Progenitor cell of endocrine pancreas (in vitro differentiated cells): Measurements from ENCODE around the gene GSG1L. TPM values are rescaled to one million over a fixed set of nuclear protein-coding genes. Genes with fewer than 3 reads are reported as not detected.

Experiments used
- DNase-seq: peaks from one replicate; pipeline ENCODE4 v3.0.0; 2021; ENCODE audit warnings: low spot score; ENCODE audit not compliant: unreplicated experiment
- H3K27ac Mint-ChIP-seq: 2 replicates; pipeline ENCODE4 v1.8.0; 2021; ENCODE audit warnings: mild to moderate bottlenecking, moderate library complexity, mixed read lengths
- H3K27me3 Mint-ChIP-seq: 2 replicates; pipeline ENCODE4 v1.8.0; 2021; ENCODE audit warnings: mixed read lengths
- H3K36me3 Mint-ChIP-seq: 2 replicates; pipeline ENCODE4 v1.8.0; 2022; ENCODE audit warnings: mixed read lengths; ENCODE audit not compliant: insufficient read depth
- H3K4me1 Mint-ChIP-seq: 2 replicates; pipeline ENCODE4 v1.8.0; 2021; ENCODE audit warnings: low read depth, mixed read lengths
- H3K4me3 Mint-ChIP-seq: 2 replicates; pipeline ENCODE4 v1.8.0; 2021; ENCODE audit warnings: low read depth, mild to moderate bottlenecking, moderate library complexity, mixed read lengths
- H3K9me3 Mint-ChIP-seq: 2 replicates; pipeline ENCODE4 v1.8.0; 2021; ENCODE audit warnings: low read depth, mixed read lengths
- total RNA-seq: library from RNA; stranded (reverse); gene quantifications from 2 replicates; pipeline ENCODE4 v1.2.1, GENCODE V29; 2021
- TF ChIP-seq, protein P1 (sequence below): fragments of 200-600 bp; sonication (generic); IDR thresholded peaks from one replicate; pipeline ENCODE4 v1.5.0; 2021; ENCODE audit warnings: antibody characterized with exemption, mild to moderate bottlenecking; ENCODE audit not compliant: unreplicated experiment

Gene GSG1L
- total RNA-seq, 1 donor from 2014 or later = 0.17 TPM

DNA sequence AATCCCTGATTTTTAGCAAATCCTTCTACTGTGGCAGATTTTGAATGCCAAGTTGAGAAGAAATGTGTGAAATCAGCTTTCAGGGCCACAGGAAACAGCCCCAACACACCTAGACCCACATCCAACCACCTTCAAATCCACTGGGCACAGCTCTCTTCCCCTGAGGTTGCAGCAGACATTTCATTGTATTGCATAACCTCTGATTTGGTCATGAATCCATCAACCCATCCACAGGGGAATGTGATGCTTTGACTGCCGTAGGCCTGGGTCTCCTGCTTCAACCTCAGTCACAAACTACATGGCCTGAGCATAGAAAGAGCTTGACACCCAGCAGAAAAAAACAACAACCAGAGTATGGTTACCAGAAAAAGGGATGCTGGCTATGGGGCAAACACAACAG is 145.6 kb downstream of the GSG1L start:
- Mint-ChIP-seq H3K27ac (no peak overlapping the region), H3K27me3 (peaks cover 42% of the 10 kb centered on the region), H3K4me1 (no peaks in the 10 kb centered on the region), H3K9me3 (no peaks in the 10 kb centered on the region), H3K4me3 (no peak overlapping the region), H3K36me3 (no peaks in the 10 kb centered on the region)
- TF ChIP-seq, protein P1, sequence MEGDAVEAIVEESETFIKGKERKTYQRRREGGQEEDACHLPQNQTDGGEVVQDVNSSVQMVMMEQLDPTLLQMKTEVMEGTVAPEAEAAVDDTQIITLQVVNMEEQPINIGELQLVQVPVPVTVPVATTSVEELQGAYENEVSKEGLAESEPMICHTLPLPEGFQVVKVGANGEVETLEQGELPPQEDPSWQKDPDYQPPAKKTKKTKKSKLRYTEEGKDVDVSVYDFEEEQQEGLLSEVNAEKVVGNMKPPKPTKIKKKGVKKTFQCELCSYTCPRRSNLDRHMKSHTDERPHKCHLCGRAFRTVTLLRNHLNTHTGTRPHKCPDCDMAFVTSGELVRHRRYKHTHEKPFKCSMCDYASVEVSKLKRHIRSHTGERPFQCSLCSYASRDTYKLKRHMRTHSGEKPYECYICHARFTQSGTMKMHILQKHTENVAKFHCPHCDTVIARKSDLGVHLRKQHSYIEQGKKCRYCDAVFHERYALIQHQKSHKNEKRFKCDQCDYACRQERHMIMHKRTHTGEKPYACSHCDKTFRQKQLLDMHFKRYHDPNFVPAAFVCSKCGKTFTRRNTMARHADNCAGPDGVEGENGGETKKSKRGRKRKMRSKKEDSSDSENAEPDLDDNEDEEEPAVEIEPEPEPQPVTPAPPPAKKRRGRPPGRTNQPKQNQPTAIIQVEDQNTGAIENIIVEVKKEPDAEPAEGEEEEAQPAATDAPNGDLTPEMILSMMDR = no peak
- DNase-seq = no peak

- H3K9me3 Mint-ChIP-seq = no peaks in the 10 kb centered on the region
- no peak for DNase-seq
- H3K4me3 Mint-ChIP-seq = no peak overlapping the region
- H3K36me3 Mint-ChIP-seq = no peaks in the 10 kb centered on the region
- H3K27me3 Mint-ChIP-seq = peaks cover 13% of the 10 kb centered on the region
- no peaks in the 10 kb centered on the region for H3K4me1 Mint-ChIP-seq
- H3K27ac Mint-ChIP-seq = no peak overlapping the region
- TF ChIP-seq, protein P1 = no peak
Observed at GRCh38 chr16:27911486-27911885, 152.0 kb downstream of the GSG1L start.

DNA sequence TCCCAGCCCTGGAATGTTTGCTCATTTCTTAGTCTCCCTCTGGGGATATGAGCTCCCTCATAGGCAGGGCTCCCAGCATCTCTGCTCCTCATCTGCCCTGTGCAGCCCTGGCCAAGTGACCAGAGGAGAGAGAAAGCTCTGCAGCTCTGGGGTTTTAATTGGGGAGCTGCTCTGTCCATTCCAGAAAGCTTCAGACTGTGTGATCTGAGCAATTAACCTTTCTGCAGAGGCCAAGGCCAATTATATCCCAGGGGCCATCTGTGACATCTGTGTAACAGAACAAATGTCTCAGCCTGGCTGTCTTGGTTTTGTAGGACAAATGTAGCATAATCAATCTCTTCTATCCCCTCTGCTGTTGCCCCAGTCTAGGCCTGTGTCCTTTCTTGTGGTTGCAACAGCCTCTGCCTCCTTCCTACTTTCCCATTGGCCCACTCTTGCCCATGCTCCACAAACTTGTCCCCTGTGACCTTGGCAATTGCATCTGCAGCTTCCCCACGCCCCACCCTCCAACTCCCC is 156.0 kb downstream of the GSG1L start:
- Mint-ChIP-seq H3K27me3 (peaks cover 25% of the 10 kb centered on the region), H3K36me3 (no peaks in the 10 kb centered on the region), H3K4me3 (no peak overlapping the region), H3K9me3 (no peaks in the 10 kb centered on the region), H3K27ac (no peak overlapping the region), H3K4me1 (no peaks in the 10 kb centered on the region)
- TF ChIP-seq, protein P1 = no peak
- DNase-seq = no peak

GRCh38 chr16:27906883-27907282 is 156.6 kb downstream of the GSG1L start:
- Mint-ChIP-seq H3K27me3 (peaks cover 26% of the 10 kb centered on the region), H3K36me3 (no peaks in the 10 kb centered on the region), H3K27ac (no peak overlapping the region), H3K4me3 (no peak overlapping the region), H3K9me3 (no peaks in the 10 kb centered on the region), H3K4me1 (no peaks in the 10 kb centered on the region)
- DNase-seq = no peak
- TF ChIP-seq, protein P1 = no peak

DNA sequence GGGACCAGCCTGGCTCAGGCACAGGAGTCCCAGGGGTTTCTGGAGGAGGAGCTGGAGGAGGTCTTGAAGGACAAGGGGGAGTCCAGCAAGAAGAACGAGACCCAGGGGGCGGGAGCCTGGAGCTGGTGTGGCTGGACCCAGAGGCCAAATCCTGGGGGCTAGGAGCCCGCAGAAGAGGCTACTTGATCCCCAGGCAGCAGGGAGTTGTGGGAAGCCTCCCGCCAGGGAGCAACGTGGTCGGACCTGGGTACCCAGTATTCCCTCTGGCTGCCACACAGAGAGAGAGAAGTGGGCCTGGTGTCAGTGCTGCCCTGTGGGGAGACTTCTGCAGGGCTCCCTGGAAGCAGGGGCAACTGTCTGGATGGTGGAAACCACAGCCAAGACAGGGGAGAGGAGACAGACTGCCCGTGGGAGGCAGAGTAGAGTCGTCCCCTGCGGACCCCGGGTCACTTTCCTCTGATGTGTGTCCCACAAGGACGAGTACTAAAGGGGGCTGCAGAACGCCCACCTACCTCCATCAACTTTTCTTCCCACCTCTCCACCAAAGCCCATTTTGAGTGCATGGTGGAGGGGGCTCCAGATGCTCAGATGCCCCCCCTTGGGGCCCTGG is 160.4 kb downstream of the GSG1L start:
- TF ChIP-seq, protein P1 = no peak
- DNase-seq = no peak
- no peak overlapping the region for H3K27ac Mint-ChIP-seq
- no peaks in the 10 kb centered on the region for H3K9me3 Mint-ChIP-seq
- no peaks in the 10 kb centered on the region for H3K4me1 Mint-ChIP-seq
- H3K36me3 Mint-ChIP-seq = no peaks in the 10 kb centered on the region
- peaks cover 35% of the 10 kb centered on the region for H3K27me3 Mint-ChIP-seq
- H3K4me3 Mint-ChIP-seq = no peak overlapping the region
